Measurements from ENCODE around the gene DOCK2. TPM values are rescaled to one million over a fixed set of nuclear protein-coding genes. Genes with fewer than 3 reads are reported as not detected.
A peak's percentile ranks its signal among the peaks of the same experiment; 100 is the strongest.

DOCK2 gene
- total and polyA plus RNA-seq, 7 donors = 2.3 to 21.1 (median 12.5) TPM

- no peak for TF ChIP-seq EP300 (IDR thresholded peaks at IDR 0.05)
- no peak for TF ChIP-seq POLR2AphosphoS5 (IDR thresholded peaks at IDR 0.05)
- TF ChIP-seq POLR2A (IDR thresholded peaks at IDR 0.05) = no peak
- TF ChIP-seq CTCF (IDR thresholded peaks at IDR 0.05) = no peak
- intact Hi-C loops (cut with DNase I) = no loop called here
- 93 to 95% methylated on average over 1 of the region's 1 CpG for WGBS, 2 donors
These were observed 422.1 kb downstream of the DOCK2 start for GRCh38 chr5:170059221-170059620.

GRCh38 chr5:170067152-170067551 is 430.1 kb downstream of the DOCK2 start:
- intact Hi-C loops (cut with DNase I) = no loop called here
- Histone ChIP-seq H3K36me3 (no peaks in the 10 kb centered on the region), H3K9me3 (no peaks in the 10 kb centered on the region), H3K27ac (no peak overlapping the region), H3K4me3 (no peak overlapping the region), H3K27me3 (no peaks in the 10 kb centered on the region), H3K4me1 (no peaks in the 10 kb centered on the region)
- no peak for TF ChIP-seq CTCF (IDR thresholded peaks at IDR 0.05)
- TF ChIP-seq EP300 (IDR thresholded peaks at IDR 0.05) = no peak
- no peak for TF ChIP-seq POLR2A (IDR thresholded peaks at IDR 0.05)
- TF ChIP-seq POLR2AphosphoS5 (IDR thresholded peaks at IDR 0.05) = no peak
- DNase-seq = peak; percentile 0

More at GRCh38 chr5:170059221-170059620, 422.1 kb downstream of the DOCK2 start:
- Histone ChIP-seq H3K36me3 (no peaks in the 10 kb centered on the region), H3K9me3 (no peaks in the 10 kb centered on the region), H3K4me3 (no peak overlapping the region), H3K4me1 (no peaks in the 10 kb centered on the region), H3K27ac (no peak overlapping the region), H3K27me3 (no peaks in the 10 kb centered on the region)
- DNase-seq = no peak

GRCh38 chr5:170067574-170068170 is 430.6 kb downstream of the DOCK2 start:
- intact Hi-C loops (cut with DNase I) = no loop called here
- no peaks in the 10 kb centered on the region for H3K4me1 ChIP-seq
- no peaks in the 10 kb centered on the region for H3K36me3 ChIP-seq
- H3K27me3 ChIP-seq = no peaks in the 10 kb centered on the region
- no peak overlapping the region for H3K4me3 ChIP-seq
- 49 to 73% methylated on average over 4 of the region's 4 CpGs for WGBS, 2 donors
- H3K27ac ChIP-seq = no peak overlapping the region
- no peak for DNase-seq
- no peak for TF ChIP-seq POLR2A (IDR thresholded peaks at IDR 0.05)
- no peak for TF ChIP-seq CTCF (IDR thresholded peaks at IDR 0.05)
- no peak for TF ChIP-seq EP300 (IDR thresholded peaks at IDR 0.05)
- TF ChIP-seq POLR2AphosphoS5 (IDR thresholded peaks at IDR 0.05) = no peak
- H3K9me3 ChIP-seq = no peaks in the 10 kb centered on the region

- H3K4me1 ChIP-seq = no peaks in the 10 kb centered on the region
- H3K36me3 ChIP-seq = no peaks in the 10 kb centered on the region
- no peak overlapping the region for H3K4me3 ChIP-seq
- WGBS, 2 donors = 76 to 87% methylated on average over 5 of the region's 5 CpGs
- intact Hi-C loops (cut with DNase I) = no loop called here
- TF ChIP-seq POLR2A (IDR thresholded peaks at IDR 0.05) (no peak), POLR2AphosphoS5 (IDR thresholded peaks at IDR 0.05) (no peak), CTCF (IDR thresholded peaks at IDR 0.05) (no peak), EP300 (IDR thresholded peaks at IDR 0.05) (no peak)
- no peak overlapping the region for H3K27ac ChIP-seq
- H3K27me3 ChIP-seq = no peaks in the 10 kb centered on the region
- DNase-seq = peak; percentile 17
- no peaks in the 10 kb centered on the region for H3K9me3 ChIP-seq
These were observed 432.4 kb downstream of the DOCK2 start for GRCh38 chr5:170069512-170069911.
